Middle frontal gyrus (tissue), 1 donor: Measurements from ENCODE around the gene PCSK4.

Experiments
- DNase-seq: peaks from one replicate; pipeline ENCODE4 v3.0.0-alpha.2; 2015; ENCODE audit warnings: low spot score; ENCODE audit errors: extremely low spot score

PCSK4 gene

GRCh38 chr19:1471010-1471514 is 19.1 kb downstream of the PCSK4 start:
- DNase-seq, result no peak

- no peak for DNase-seq
Observed at GRCh38 chr19:1470305-1471009, 19.7 kb downstream of the PCSK4 start.

GRCh38 chr19:1470055-1470304 is 20.2 kb downstream of the PCSK4 start:
- DNase-seq, result no peak

GRCh38 chr19:1469255-1470054 is 20.7 kb downstream of the PCSK4 start:
- no peak for DNase-seq

- DNase-seq, result no peak
Observed at GRCh38 chr19:1468821-1469254, 21.3 kb downstream of the PCSK4 start.

GRCh38 chr19:1468274-1468820 is 21.8 kb downstream of the PCSK4 start:
- no peak for DNase-seq

- no peak for DNase-seq
Observed at GRCh38 chr19:1467490-1468273, 22.5 kb downstream of the PCSK4 start.

GRCh38 chr19:1467215-1467489 is 23.0 kb downstream of the PCSK4 start:
- no peak for DNase-seq

GRCh38 chr19:1466461-1467214 is 23.5 kb downstream of the PCSK4 start:
- DNase-seq, result no peak

GRCh38 chr19:1466018-1466460 is 24.1 kb downstream of the PCSK4 start:
- DNase-seq, result no peak

GRCh38 chr19:1465191-1466016 is 24.7 kb downstream of the PCSK4 start:
- DNase-seq, result no peak

- DNase-seq, result no peak
Observed at GRCh38 chr19:1461862-1462261, 28.3 kb downstream of the PCSK4 start.

GRCh38 chr19:1460033-1460995 is 29.8 kb downstream of the PCSK4 start:
- DNase-seq, result no peak

- no peak for DNase-seq
Observed at GRCh38 chr19:1459479-1459878, 30.7 kb downstream of the PCSK4 start.

GRCh38 chr19:1457892-1458291 is 32.3 kb downstream of the PCSK4 start:
- no peak for DNase-seq

GRCh38 chr19:1457031-1457739 is 33.0 kb downstream of the PCSK4 start:
- no peak for DNase-seq

GRCh38 chr19:1456121-1456900 is 33.8 kb downstream of the PCSK4 start:
- no peak for DNase-seq
